Ovary (tissue), 9 donors: ENCODE data around the gene CTNNA3. TPM values are rescaled to one million over a fixed set of nuclear protein-coding genes. Genes with fewer than 3 reads are reported as not detected.

Source experiments
- DNase-seq, 5 donors: peaks; one replicate each; pipeline ENCODE4 v3.0.0-alpha.2; 2019 to 2020
- H3K27ac ChIP-seq, 2 donors: fragments of 200-600 bp; one replicate each; pipeline versions ENCODE4 v1.5.1 to v1.8.0; 2019 to 2022
- H3K27me3 ChIP-seq: fragments of 200-600 bp; one replicate; pipeline ENCODE4 v1.8.0; 2022
- H3K36me3 ChIP-seq: fragments of 200-600 bp; sonication (generic); one replicate; pipeline ENCODE4 v1.5.1; 2019
- H3K4me1 ChIP-seq: one replicate; pipeline ENCODE4 v1.8.1; 2013; ENCODE audit warnings: mild to moderate bottlenecking, moderate library complexity; ENCODE audit not compliant: insufficient read depth
- H3K4me3 ChIP-seq: fragments of 200-600 bp; sonication (generic); one replicate; pipeline ENCODE4 v1.5.1; 2017
- H3K9me3 ChIP-seq, 2 donors: fragments of 200-600 bp in 1 of 2; sonication (generic) in 1 of 2; one replicate each; pipeline versions ENCODE4 v1.5.1 to v1.8.1; 2013 to 2019; ENCODE audit warnings: mild to moderate bottlenecking in 1 of 2, moderate library complexity in 1 of 2
- EP300 ChIP-seq: sonication (generic); formaldehyde crosslinking; IDR thresholded peaks from one replicate; pipeline ENCODE4 v1.6.1; 2017; ENCODE audit warnings: antibody characterized with exemption
- POLR2A ChIP-seq: fragments of 450-650 bp; IDR thresholded peaks from one replicate; pipeline ENCODE4 v1.6.1; 2017; ENCODE audit warnings: antibody characterized with exemption, mild to moderate bottlenecking, moderate library complexity
- WGBS, 3 donors: extraction: QIAGEN DNeasy Blood & Tissue Kit in 1 of 3; methylation state at CpG; one replicate each; pipeline versions ENCODE4 v1.1.5 to v1.1.7; 2013 to 2017; 5-methylcytosine and 5-hydroxymethylcytosine counted together
- intact Hi-C, 4 donors: fragments of 100-400 bp; cut with DNase I; formaldehyde crosslinking; loops; one replicate each; pipeline versions ENCODE4 v1.11.0 to v1.15.1; 2022 to 2023
- polyA plus RNA-seq, 2 donors: library from polyadenylated mRNA; stranded (reverse); fragments of 200-250 nt in 1 of 2; fragments of 350-450 nt in 1 of 2; fragmentation: Illumina TruSeq in 1 of 2; extraction: RNeasy Lipid Tissue Mini Kit (QIAGEN cat#74804) in 1 of 2; gene quantifications; one replicate each; pipeline ENCODE4 v1.2.3, GENCODE V29; 2013 to 2014
- total RNA-seq, 7 donors: library from RNA; depleted of rRNA in 2 of 7; stranded (reverse); fragments of >200 nt in 2 of 7; fragmentation: NEBNext Ultra II Directional in 3 of 7; extraction: Animal tissue kit (Norgen Biotek cat#: 25700) in 3 of 7; gene quantifications; one replicate each; pipeline versions ENCODE4 v1.1.0 to v1.2.4, GENCODE V29; 2016 to 2023
- TF ChIP-seq, protein P1 (sequence below), 3 donors: fragments of 450-650 bp in 2 of 3; fragments of 200-600 bp in 1 of 3; IDR thresholded peaks; one replicate each; pipeline versions ENCODE4 v1.5.1 to v1.8.0; 2016 to 2022; ENCODE audit warnings: antibody characterized with exemption in 3 of 3, mild to moderate bottlenecking in 1 of 3
- donor health status: DM: no; HTN: no; CAD: no; lungs with moderate emphysema.
- donor health status: DM: no; HTN: no; CAD: no.
- donor health status: Bipolar disorder and iron deficiency.
- donor health status: DM: yes; HTN: yes; CAD: no.
- donor health status: DM: no; HTN: no; CAD: no.
- donor health status: DM: yes; HTN: yes; CAD: no.

CTNNA3 gene
- total and polyA plus RNA-seq, 9 donors: 1.9 to 9.7 (median 4.0) TPM

DNA sequence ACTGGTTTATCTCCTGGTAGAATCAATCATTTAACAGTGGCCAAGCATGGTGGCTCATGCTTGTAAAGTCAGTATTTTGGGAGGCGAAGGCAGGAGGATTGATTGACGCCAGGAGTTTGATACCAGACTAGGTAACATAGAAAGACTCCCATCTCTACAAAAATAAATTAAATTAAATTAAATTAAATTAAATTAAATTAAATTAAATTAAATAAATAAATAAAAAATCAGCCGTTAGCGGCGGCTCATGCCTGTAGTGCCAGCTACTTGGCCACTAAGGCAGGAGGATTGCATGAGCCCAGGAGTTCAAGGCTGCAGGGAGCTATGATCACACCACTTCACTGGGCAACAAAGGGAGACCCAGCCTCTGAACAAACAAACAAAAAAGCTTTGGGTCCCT is 427.8 kb downstream of the CTNNA3 start:
- H3K9me3 ChIP-seq: no peaks in the 10 kb centered on the region
- no peak overlapping the region for H3K4me3 ChIP-seq
- no peak for DNase-seq
- TF ChIP-seq, protein P1, sequence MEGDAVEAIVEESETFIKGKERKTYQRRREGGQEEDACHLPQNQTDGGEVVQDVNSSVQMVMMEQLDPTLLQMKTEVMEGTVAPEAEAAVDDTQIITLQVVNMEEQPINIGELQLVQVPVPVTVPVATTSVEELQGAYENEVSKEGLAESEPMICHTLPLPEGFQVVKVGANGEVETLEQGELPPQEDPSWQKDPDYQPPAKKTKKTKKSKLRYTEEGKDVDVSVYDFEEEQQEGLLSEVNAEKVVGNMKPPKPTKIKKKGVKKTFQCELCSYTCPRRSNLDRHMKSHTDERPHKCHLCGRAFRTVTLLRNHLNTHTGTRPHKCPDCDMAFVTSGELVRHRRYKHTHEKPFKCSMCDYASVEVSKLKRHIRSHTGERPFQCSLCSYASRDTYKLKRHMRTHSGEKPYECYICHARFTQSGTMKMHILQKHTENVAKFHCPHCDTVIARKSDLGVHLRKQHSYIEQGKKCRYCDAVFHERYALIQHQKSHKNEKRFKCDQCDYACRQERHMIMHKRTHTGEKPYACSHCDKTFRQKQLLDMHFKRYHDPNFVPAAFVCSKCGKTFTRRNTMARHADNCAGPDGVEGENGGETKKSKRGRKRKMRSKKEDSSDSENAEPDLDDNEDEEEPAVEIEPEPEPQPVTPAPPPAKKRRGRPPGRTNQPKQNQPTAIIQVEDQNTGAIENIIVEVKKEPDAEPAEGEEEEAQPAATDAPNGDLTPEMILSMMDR (IDR thresholded peaks at IDR 0.05): no peak
- TF ChIP-seq EP300 (no peak), POLR2A (no peak)
- intact Hi-C loops: no loop called here
- H3K36me3 ChIP-seq: no peaks in the 10 kb centered on the region
- H3K27ac ChIP-seq: no peak overlapping the region
- peaks cover 2% of the 10 kb centered on the region for H3K4me1 ChIP-seq
- WGBS, 3 donors: 85 to 99% (median 97%) methylated on average over 5 of the region's 5 CpGs
- no peaks in the 10 kb centered on the region for H3K27me3 ChIP-seq

DNA sequence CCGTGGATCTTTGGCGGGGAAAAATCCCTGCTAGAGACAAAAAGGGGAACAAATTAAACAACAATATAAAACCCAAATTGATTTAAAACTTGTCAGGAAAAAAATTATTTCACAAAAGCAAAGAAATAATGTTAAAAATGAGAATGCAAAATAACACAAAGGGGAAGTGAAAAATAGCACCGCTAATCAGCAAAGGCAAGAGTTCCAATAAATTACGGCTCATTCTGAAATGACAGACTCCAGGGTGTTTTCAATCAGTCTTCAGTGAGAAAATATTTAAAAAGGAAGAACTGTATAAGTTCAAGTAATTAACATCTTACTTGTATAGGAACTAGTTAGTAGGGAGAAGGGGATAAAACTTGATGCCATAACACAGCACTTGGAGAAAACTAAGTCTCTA is 433.3 kb downstream of the CTNNA3 start:
- 5 to 17% (median 9%) methylated on average over 4 of the region's 4 CpGs for WGBS, 3 donors
- H3K27ac ChIP-seq: no peak overlapping the region
- no peak for TF ChIP-seq EP300
- no peak for TF ChIP-seq POLR2A
- TF ChIP-seq, protein P1 (IDR thresholded peaks at IDR 0.05): no peak
- no peak overlapping the region for H3K4me3 ChIP-seq
- intact Hi-C loops: no loop called here
- no peaks in the 10 kb centered on the region for H3K36me3 ChIP-seq
- peaks cover 7% of the 10 kb centered on the region for H3K4me1 ChIP-seq
- DNase-seq: peak in 1 of 5 donors; percentile 18
- H3K27me3 ChIP-seq: no peaks in the 10 kb centered on the region
- H3K9me3 ChIP-seq: no peaks in the 10 kb centered on the region

DNA sequence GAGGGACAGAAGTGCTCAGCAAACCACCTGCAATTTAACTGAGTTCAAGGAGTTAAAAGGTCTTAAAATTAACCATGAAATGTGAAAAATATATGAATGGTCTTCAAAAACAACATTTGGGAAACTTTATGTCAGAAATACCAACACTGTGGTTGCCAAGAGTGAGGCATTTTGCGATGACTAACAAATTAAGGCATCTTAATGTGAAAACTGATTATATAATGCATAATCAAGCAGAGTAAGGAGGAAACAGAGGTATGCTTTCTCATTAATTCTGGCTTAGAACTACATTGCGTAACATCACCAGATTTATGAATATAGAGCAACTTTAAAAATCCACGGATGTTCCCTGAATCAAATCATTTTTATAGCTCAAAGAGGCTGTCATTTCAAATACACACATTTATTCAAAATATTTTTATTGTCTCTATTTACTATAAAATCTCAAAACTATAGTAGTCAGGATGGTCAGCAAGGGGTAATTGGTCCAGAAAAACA is 434.6 kb downstream of the CTNNA3 start:
- no peaks in the 10 kb centered on the region for H3K36me3 ChIP-seq
- intact Hi-C loops: no loop called here
- no peak for DNase-seq
- WGBS, 3 donors: 54 to 68% (median 55%) methylated on average over 3 of the region's 3 CpGs
- H3K27me3 ChIP-seq: no peaks in the 10 kb centered on the region
- H3K4me3 ChIP-seq: no peak overlapping the region
- no peak overlapping the region for H3K27ac ChIP-seq
- H3K9me3 ChIP-seq: no peaks in the 10 kb centered on the region
- TF ChIP-seq, protein P1 (IDR thresholded peaks at IDR 0.05): no peak
- TF ChIP-seq POLR2A (no peak), EP300 (no peak)
- H3K4me1 ChIP-seq: peaks cover 7% of the 10 kb centered on the region

DNA sequence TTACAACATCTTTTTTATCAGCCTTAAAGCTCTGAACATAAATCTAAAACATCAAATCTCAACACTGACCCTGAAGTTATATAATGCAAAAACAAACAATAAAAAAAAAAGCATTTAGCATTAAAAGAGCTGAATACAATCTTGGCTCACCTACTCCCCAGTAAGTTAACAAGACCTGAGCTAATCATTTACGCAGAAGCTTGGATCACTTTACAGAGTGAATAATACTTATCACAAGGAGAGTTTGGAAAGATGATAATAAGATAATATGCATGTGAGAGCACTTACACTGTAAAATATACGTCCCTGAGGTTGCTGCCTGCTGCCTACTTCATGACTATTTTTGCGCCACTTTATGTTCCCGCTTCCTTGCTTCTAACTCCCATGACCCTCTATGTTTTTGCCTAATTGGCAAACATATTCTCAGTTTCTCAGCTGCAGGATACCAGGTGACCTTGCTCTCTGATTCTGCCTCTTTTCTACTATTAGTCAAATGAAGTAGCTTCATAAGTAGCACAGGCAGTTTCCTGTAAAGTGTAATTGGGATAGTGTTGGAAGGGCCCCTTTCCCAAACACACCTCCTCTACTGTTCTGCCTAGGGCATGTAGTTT is 436.6 kb downstream of the CTNNA3 start:
- DNase-seq: no peak
- no peaks in the 10 kb centered on the region for H3K36me3 ChIP-seq
- no peaks in the 10 kb centered on the region for H3K27me3 ChIP-seq
- intact Hi-C loops: no loop called here
- whole genome bisulfite sequencing, 3 donors: 92 to 96% (median 95%) methylated on average over 4 of the region's 4 CpGs
- H3K4me3 ChIP-seq: no peak overlapping the region
- peaks cover 7% of the 10 kb centered on the region for H3K4me1 ChIP-seq
- H3K27ac ChIP-seq: no peak overlapping the region
- TF ChIP-seq, protein P1 (IDR thresholded peaks at IDR 0.05): no peak
- no peak for TF ChIP-seq EP300
- TF ChIP-seq POLR2A: no peak
- no peaks in the 10 kb centered on the region for H3K9me3 ChIP-seq
